Hepatic stellate cell (primary cell): ENCODE results near the gene SLC6A18.

Experiments used
- DNase-seq: peaks from one replicate; pipeline ENCODE4 v3.0.0; 2011; ENCODE audit warnings: low spot score

The SLC6A18 gene

DNA sequence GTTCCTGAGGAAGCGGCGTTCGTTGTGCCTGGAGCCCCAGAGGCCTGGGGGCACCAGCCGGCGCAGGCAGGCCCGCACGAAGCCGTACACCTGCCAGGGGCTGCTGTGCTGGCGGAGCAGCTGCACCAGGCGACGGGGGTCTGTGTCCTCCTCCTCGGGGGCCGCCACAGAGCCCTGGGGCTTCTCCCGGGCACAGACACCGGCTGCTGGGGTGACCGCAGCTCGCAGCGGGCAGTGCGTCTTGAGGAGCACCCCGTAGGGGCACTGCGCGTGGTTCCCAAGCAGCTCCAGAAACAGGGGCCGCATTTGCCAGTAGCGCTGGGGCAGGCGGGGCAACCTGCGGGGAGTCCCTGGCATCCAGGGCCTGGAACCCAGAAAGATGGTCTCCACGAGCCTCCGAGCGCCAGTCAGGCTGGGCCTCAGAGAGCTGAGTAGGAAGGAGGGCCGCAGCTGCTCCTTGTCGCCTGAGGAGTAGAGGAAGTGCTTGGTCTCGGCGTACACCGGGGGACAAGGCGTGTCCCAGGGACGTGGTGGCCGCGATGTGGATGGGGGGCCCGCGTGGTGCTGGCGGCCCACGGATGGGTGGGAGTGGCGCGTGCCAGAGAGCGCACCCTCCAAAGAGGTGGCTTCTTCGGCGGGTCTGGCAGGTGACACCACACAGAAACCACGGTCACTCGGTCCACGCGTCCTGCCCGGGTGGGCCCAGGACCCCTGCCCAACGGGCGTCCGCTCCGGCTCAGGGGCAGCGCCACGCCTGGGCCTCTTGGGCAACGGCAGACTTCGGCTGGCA lies 68.4 kb downstream of the SLC6A18 start:
- no peak for DNase-seq

DNA sequence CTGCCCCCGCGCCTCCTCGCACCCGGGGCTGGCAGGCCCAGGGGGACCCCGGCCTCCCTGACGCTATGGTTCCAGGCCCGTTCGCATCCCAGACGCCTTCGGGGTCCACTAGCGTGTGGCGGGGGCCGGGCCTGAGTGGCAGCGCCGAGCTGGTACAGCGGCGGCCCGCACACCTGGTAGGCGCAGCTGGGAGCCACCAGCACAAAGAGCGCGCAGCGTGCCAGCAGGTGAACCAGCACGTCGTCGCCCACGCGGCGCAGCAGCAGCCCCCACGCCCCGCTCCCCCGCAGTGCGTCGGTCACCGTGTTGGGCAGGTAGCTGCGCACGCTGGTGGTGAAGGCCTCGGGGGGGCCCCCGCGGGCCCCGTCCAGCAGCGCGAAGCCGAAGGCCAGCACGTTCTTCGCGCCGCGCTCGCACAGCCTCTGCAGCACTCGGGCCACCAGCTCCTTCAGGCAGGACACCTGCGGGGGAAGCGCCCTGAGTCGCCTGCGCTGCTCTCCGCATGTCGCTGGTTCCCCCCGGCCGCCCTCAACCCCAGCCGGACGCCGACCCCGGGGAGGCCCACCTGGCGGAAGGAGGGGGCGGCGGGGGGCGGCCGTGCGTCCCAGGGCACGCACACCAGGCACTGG lies 69.1 kb downstream of the SLC6A18 start:
- no peak for DNase-seq

DNA sequence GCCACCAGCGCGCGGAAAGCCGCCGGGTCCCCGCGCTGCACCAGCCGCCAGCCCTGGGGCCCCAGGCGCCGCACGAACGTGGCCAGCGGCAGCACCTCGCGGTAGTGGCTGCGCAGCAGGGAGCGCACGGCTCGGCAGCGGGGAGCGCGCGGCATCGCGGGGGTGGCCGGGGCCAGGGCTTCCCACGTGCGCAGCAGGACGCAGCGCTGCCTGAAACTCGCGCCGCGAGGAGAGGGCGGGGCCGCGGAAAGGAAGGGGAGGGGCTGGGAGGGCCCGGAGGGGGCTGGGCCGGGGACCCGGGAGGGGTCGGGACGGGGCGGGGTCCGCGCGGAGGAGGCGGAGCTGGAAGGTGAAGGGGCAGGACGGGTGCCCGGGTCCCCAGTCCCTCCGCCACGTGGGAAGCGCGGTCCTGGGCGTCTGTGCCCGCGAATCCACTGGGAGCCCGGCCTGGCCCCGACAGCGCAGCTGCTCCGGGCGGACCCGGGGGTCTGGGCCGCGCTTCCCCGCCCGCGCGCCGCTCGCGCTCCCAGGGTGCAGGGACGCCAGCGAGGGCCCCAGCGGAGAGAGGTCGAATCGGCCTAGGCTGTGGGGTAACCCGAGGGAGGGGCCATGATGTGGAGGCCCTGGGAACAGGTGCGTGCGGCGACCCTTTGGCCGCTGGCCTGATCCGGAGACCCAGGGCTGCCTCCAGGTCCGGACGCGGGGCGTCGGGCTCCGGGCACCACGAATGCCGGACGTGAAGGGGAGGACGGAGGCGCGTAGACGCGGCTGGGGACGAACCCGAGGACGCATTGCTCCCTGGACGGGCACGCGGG lies 69.9 kb downstream of the SLC6A18 start, which contains the start of gene TERT:
TSS of gene TERT (minus strand) at position 234 of the 815 bp plus-strand sequence. CDS start at position 155, 79 bp downstream.
- DNase-seq, result no peak

DNA sequence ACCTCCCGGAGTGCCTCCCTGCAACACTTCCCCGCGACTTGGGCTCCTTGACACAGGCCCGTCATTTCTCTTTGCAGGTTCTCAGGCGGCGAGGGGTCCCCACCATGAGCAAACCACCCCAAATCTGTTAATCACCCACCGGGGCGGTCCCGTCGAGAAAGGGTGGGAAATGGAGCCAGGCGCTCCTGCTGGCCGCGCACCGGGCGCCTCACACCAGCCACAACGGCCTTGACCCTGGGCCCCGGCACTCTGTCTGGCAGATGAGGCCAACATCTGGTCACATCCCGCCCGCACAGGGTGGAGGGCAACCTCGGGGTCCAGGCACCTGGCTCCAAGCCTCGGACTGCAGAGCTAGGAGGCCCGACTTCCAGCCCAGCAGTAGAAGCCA lies 70.5 kb downstream of the SLC6A18 start:
- no peak for DNase-seq
